K562 (cell line): ENCODE data around the gene IL23A. TPM values are rescaled to one million over a fixed set of nuclear protein-coding genes. Genes with fewer than 3 reads are reported as not detected.

Experiments used
- CBFA2T2 ChIP-seq: fragments of 450-650 bp; conservative IDR thresholded peaks from 2 replicates; pipeline ENCODE4 v1.6.1; 2017; ENCODE audit warnings: mild to moderate bottlenecking
- CBX3 ChIP-seq, 2 experiments: IDR thresholded peaks; 1 replicate in 1 of 2; 2 replicates in 1 of 2; pipeline ENCODE4 v1.6.1; 2012; ENCODE audit warnings: inconsistent platforms in 2 of 2, low read length in 2 of 2, borderline replicate concordance in 1 of 2, control low read depth in 1 of 2
- EWSR1 ChIP-seq: fragments of 450-650 bp; IDR thresholded peaks from 2 replicates; pipeline ENCODE4 v1.6.1; 2018; ENCODE audit warnings: borderline replicate concordance, mild to moderate bottlenecking, low read depth, moderate library complexity; ENCODE audit not compliant: partially characterized antibody
- HDAC8 ChIP-seq: fragments of 450-650 bp; IDR thresholded peaks from 2 replicates; pipeline ENCODE4 v1.6.1; 2016; ENCODE audit warnings: mild to moderate bottlenecking, missing genetic modification characterization, moderate library complexity, missing compliant biosample characterization
- L3MBTL2 ChIP-seq: fragments of 450-650 bp; IDR thresholded peaks from 2 replicates; pipeline ENCODE4 v1.6.1; 2016; ENCODE audit warnings: mild to moderate bottlenecking, moderate library complexity
- PHF20 ChIP-seq: fragments of 450-650 bp; IDR thresholded peaks from 2 replicates; pipeline ENCODE4 v1.6.1; 2018; ENCODE audit not compliant: partially characterized antibody
- PHTF2 ChIP-seq: fragments of 250-450 bp; sonication (Bioruptor Pico); IDR thresholded peaks from 2 replicates; pipeline ENCODE4 v1.5.0; 2021; ENCODE audit warnings: mild to moderate bottlenecking
- POLR2G ChIP-seq: fragments of 200-400 bp; formaldehyde crosslinking; IDR thresholded peaks from 2 replicates; pipeline ENCODE4 v1.6.1; 2017; ENCODE audit warnings: low read depth, mild to moderate bottlenecking, antibody characterized with exemption, low read length, moderate library complexity
- RFX1 ChIP-seq: fragments of 450-650 bp; IDR thresholded peaks from 2 replicates; pipeline ENCODE4 v1.6.1; 2016; ENCODE audit warnings: mild to moderate bottlenecking, moderate library complexity
- SMARCC2 ChIP-seq: fragments of 450-650 bp; IDR thresholded peaks from 2 replicates; pipeline ENCODE4 v1.6.1; 2017; ENCODE audit warnings: antibody characterized with exemption, moderate library complexity, mild to moderate bottlenecking, low read depth
- TBP ChIP-seq: optimal IDR thresholded peaks from 2 replicates; pipeline ENCODE3; 2011; ENCODE audit warnings: low read depth, low read length, improper control_type of control experiment
- ZNF124 ChIP-seq: sonication (generic); formaldehyde crosslinking; IDR thresholded peaks from 2 replicates; pipeline ENCODE4 v1.8.1; 2022; ENCODE audit warnings: missing genetic modification reagents
- ZNF175 ChIP-seq: fragments of 200-800 bp; sonication (Bioruptor generic); IDR thresholded peaks from 2 replicates; pipeline ENCODE4 v1.6.1; 2016; ENCODE audit warnings: low read depth, mild to moderate bottlenecking, missing genetic modification characterization, missing compliant biosample characterization
- ZNF830 ChIP-seq: fragments of 250-450 bp; sonication (Bioruptor Pico); IDR thresholded peaks from 2 replicates; pipeline ENCODE4 v1.5.0; 2021; ENCODE audit warnings: mild to moderate bottlenecking
- polyA plus RNA-seq, 8 experiments: library from polyadenylated mRNA; depleted of rRNA in 4 of 8; stranded (reverse) in 5 of 8; unstranded in 3 of 8; fragments of >200 nt; fragmentation: Nextera tagmentation in 2 of 8; fragmentation: Illumina TruSeq in 1 of 8; extraction: Ambion mirVana in 2 of 8; extraction: Trizol in 1 of 8; gene quantifications; 2 replicates each; pipeline versions ENCODE4 v1.2.1 to v1.2.3, GENCODE V29; 2011 to 2014; ENCODE audit warnings: inconsistent platforms in 1 of 8, missing spikeins in 1 of 8
- total RNA-seq, 7 experiments: library from RNA; depleted of rRNA in 6 of 7; stranded (reverse); fragments of >200 nt in 6 of 7; fragmentation: Illumina TruSeq in 2 of 7; extraction: Trizol in 2 of 7; gene quantifications; 2 replicates each; pipeline versions ENCODE4 v1.2.1 to v1.2.3, GENCODE V29; 2011 to 2021; ENCODE audit warnings: low replicate concordance in 1 of 7
- TF ChIP-seq, protein P1 (sequence below): fragments of 450-650 bp; IDR thresholded peaks from 2 replicates; pipeline ENCODE4 v1.6.1; 2016; ENCODE audit warnings: antibody characterized with exemption
- TF ChIP-seq, protein P2 (sequence below): sonication (generic); formaldehyde crosslinking; IDR thresholded peaks from 2 replicates; pipeline ENCODE4 v1.8.0; 2023; ENCODE audit warnings: mild to moderate bottlenecking, missing genetic modification reagents
- TF ChIP-seq, protein P3 (sequence below): fragments of 450-650 bp; IDR thresholded peaks from 2 replicates; pipeline ENCODE4 v1.6.1; 2017; ENCODE audit warnings: mild to moderate bottlenecking, moderate library complexity
- TF ChIP-seq, protein P4 (sequence below): fragments of 450-650 bp; IDR thresholded peaks from 2 replicates; pipeline ENCODE4 v1.6.1; 2017; ENCODE audit warnings: antibody characterized with exemption, mild to moderate bottlenecking

IL23A gene
- total and polyA plus RNA-seq, 9 of the 15 experiments (the other 6 are each of a cell fraction or from before 2014, with no cell fraction given): 4.4 to 37.2 (median 9.6) TPM

DNA sequence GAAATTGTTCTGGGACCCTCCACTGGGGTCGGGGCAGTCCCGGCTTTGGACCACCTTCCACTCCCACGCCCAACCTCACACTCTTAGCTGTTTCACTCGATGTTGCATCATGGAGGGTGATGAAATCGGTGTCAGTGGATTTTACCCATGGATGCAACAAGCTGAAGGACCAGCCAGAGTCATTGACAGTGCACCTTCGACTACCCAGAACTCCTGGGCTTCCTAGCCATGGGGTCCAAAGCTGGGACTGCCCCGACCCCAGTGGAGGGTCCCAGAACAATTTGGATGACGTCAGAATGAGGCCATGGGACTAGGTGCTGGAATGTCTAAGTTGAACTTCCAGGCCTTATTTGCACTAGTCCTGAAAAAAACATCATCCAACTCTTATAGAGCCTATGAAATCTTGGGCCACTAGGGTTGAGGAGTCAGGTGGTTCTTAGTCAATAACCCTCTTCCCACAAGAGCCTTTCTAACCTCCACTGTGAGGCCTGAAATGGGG, 882 bp upstream of the IL23A start (continued):
- TF ChIP-seq, protein P1, sequence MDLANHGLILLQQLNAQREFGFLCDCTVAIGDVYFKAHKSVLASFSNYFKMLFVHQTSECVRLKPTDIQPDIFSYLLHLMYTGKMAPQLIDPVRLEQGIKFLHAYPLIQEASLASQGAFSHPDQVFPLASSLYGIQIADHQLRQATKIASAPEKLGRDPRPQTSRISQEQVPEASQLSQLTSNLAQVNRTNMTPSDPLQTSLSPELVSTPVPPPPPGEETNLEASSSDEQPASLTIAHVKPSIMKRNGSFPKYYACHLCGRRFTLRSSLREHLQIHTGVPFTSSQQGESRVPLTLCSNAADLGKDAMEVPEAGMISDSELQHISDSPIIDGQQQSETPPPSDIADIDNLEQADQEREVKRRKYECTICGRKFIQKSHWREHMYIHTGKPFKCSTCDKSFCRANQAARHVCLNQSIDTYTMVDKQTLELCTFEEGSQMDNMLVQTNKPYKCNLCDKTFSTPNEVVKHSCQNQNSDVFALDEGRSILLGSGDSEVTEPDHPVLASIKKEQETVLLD: no peak
- TF ChIP-seq PHF20 (no peak), SMARCC2 (no peak), HDAC8 (tag) (peak; percentile 77; the same call in 1 of the 2 replicates), ZNF175 (peak; percentile 97), RFX1 (no peak), POLR2G (peak; percentile 31; the same call in 1 of the 2 replicates), CBX3 (IDR thresholded peaks at IDR 0.05; ENCODE audit: borderline replicate concordance in 1 of 2, low read length in 2 of 2) (no peak), PHTF2 (CRISPR knock-in tag) (no peak), CBFA2T2 (no peak), EWSR1 (no peak), ZNF124 (CRISPR knock-in tag) (no peak), L3MBTL2 (peak; percentile 53; the same call in 1 of the 2 replicates), ZNF830 (CRISPR knock-in tag) (no peak), TBP (no peak)
- TF ChIP-seq, protein P2, sequence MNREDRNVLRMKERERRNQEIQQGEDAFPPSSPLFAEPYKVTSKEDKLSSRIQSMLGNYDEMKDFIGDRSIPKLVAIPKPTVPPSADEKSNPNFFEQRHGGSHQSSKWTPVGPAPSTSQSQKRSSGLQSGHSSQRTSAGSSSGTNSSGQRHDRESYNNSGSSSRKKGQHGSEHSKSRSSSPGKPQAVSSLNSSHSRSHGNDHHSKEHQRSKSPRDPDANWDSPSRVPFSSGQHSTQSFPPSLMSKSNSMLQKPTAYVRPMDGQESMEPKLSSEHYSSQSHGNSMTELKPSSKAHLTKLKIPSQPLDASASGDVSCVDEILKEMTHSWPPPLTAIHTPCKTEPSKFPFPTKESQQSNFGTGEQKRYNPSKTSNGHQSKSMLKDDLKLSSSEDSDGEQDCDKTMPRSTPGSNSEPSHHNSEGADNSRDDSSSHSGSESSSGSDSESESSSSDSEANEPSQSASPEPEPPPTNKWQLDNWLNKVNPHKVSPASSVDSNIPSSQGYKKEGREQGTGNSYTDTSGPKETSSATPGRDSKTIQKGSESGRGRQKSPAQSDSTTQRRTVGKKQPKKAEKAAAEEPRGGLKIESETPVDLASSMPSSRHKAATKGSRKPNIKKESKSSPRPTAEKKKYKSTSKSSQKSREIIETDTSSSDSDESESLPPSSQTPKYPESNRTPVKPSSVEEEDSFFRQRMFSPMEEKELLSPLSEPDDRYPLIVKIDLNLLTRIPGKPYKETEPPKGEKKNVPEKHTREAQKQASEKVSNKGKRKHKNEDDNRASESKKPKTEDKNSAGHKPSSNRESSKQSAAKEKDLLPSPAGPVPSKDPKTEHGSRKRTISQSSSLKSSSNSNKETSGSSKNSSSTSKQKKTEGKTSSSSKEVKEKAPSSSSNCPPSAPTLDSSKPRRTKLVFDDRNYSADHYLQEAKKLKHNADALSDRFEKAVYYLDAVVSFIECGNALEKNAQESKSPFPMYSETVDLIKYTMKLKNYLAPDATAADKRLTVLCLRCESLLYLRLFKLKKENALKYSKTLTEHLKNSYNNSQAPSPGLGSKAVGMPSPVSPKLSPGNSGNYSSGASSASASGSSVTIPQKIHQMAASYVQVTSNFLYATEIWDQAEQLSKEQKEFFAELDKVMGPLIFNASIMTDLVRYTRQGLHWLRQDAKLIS (CRISPR knock-in tag): 0 out of 2 replicates have a peak, but pooled peaks have one; percentile 48
- TF ChIP-seq, protein P3, sequence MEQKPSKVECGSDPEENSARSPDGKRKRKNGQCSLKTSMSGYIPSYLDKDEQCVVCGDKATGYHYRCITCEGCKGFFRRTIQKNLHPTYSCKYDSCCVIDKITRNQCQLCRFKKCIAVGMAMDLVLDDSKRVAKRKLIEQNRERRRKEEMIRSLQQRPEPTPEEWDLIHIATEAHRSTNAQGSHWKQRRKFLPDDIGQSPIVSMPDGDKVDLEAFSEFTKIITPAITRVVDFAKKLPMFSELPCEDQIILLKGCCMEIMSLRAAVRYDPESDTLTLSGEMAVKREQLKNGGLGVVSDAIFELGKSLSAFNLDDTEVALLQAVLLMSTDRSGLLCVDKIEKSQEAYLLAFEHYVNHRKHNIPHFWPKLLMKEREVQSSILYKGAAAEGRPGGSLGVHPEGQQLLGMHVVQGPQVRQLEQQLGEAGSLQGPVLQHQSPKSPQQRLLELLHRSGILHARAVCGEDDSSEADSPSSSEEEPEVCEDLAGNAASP: no peak
- TF ChIP-seq, protein P4, sequence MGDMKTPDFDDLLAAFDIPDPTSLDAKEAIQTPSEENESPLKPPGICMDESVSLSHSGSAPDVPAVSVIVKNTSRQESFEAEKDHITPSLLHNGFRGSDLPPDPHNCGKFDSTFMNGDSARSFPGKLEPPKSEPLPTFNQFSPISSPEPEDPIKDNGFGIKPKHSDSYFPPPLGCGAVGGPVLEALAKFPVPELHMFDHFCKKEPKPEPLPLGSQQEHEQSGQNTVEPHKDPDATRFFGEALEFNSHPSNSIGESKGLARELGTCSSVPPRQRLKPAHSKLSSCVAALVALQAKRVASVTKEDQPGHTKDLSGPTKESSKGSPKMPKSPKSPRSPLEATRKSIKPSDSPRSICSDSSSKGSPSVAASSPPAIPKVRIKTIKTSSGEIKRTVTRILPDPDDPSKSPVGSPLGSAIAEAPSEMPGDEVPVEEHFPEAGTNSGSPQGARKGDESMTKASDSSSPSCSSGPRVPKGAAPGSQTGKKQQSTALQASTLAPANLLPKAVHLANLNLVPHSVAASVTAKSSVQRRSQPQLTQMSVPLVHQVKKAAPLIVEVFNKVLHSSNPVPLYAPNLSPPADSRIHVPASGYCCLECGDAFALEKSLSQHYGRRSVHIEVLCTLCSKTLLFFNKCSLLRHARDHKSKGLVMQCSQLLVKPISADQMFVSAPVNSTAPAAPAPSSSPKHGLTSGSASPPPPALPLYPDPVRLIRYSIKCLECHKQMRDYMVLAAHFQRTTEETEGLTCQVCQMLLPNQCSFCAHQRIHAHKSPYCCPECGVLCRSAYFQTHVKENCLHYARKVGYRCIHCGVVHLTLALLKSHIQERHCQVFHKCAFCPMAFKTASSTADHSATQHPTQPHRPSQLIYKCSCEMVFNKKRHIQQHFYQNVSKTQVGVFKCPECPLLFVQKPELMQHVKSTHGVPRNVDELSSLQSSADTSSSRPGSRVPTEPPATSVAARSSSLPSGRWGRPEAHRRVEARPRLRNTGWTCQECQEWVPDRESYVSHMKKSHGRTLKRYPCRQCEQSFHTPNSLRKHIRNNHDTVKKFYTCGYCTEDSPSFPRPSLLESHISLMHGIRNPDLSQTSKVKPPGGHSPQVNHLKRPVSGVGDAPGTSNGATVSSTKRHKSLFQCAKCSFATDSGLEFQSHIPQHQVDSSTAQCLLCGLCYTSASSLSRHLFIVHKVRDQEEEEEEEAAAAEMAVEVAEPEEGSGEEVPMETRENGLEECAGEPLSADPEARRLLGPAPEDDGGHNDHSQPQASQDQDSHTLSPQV: peak; percentile 84; the same call in 1 of the 2 replicates
